NCI-H146 treated with DMSO at 0.1 percent for 48 hours (cell line): ENCODE results near the gene SCIMP.
A peak's percentile ranks its signal among the peaks of the same experiment; 100 is the strongest.
"Not testable (repeated sequence)": the region's sequence is repeated elsewhere in the genome, so short reads cannot be mapped to it uniquely, and the experiment has no call there.

Experiments
- DNase-seq: peaks from one replicate; lab custom pipeline; 2025; ENCODE audit not compliant: unreplicated experiment; lab: John Stamatoyannopoulos, UW

Gene SCIMP

GRCh38 chr17:5238333-5238732, 3.7 kb upstream of the SCIMP start:
- no peak for DNase-seq

- DNase-seq: peak; percentile 68
Observed at GRCh38 chr17:5237541-5238016, 2.9 kb upstream of the SCIMP start.

- no peak for DNase-seq
Observed at GRCh38 chr17:5236938-5237540, 2.4 kb upstream of the SCIMP start.

GRCh38 chr17:5233492-5233891, 1.2 kb downstream of the SCIMP start:
- DNase-seq: not testable (repeated sequence)

GRCh38 chr17:5226940-5227878, 7.5 kb downstream of the SCIMP start:
- no peak for DNase-seq

- no peak for DNase-seq
Observed at GRCh38 chr17:5225668-5226457, 8.8 kb downstream of the SCIMP start.

GRCh38 chr17:5221912-5222311, 12.7 kb downstream of the SCIMP start:
- not testable (repeated sequence) for DNase-seq

GRCh38 chr17:5220074-5220473, 14.6 kb downstream of the SCIMP start:
- no peak for DNase-seq

- no peak for DNase-seq
Observed at GRCh38 chr17:5219536-5219935, 15.1 kb downstream of the SCIMP start.

- DNase-seq: not testable (repeated sequence)
Observed at GRCh38 chr17:5217562-5217961, 17.1 kb downstream of the SCIMP start.

GRCh38 chr17:5211458-5211857, 23.2 kb downstream of the SCIMP start:
- no peak for DNase-seq

GRCh38 chr17:5210614-5211252, 23.9 kb downstream of the SCIMP start:
- no peak for DNase-seq

- DNase-seq: no peak
Observed at GRCh38 chr17:5210091-5210490, 24.6 kb downstream of the SCIMP start.

GRCh38 chr17:5209396-5209795, 25.3 kb downstream of the SCIMP start:
- DNase-seq: no peak

- DNase-seq: no peak
Observed at GRCh38 chr17:5203908-5204294, 30.8 kb downstream of the SCIMP start.

GRCh38 chr17:5203178-5203907, 31.3 kb downstream of the SCIMP start:
- no peak for DNase-seq

GRCh38 chr17:5201011-5201410, 33.6 kb downstream of the SCIMP start:
- DNase-seq: no peak

GRCh38 chr17:5200360-5200759, 34.3 kb downstream of the SCIMP start:
- DNase-seq: no peak

- DNase-seq: no peak
Observed at GRCh38 chr17:5198472-5198871, 36.2 kb downstream of the SCIMP start.

- DNase-seq: no peak
Observed at GRCh38 chr17:5194346-5194745, 40.3 kb downstream of the SCIMP start.
